HL-60/S4 (cell line): ENCODE measurements around the gene PFKP.

Source experiments
- in situ Hi-C: fragments of 300-500 bp; cut with MboI; formaldehyde crosslinking; loops from 2 replicates; pipeline ENCODE4 v1.14.3; 2022; ENCODE audit warnings: low sequenced_read_pairs

Gene PFKP

GRCh38 chr10:3179174-3179573 lies 111.8 kb downstream of the PFKP start:
- in situ Hi-C loops = no loop called here

- in situ Hi-C loops = no loop called here
Measured at GRCh38 chr10:3180355-3181025, 113.1 kb downstream of the PFKP start.

- in situ Hi-C loops = no loop called here
Measured at GRCh38 chr10:3185386-3185785, 118.0 kb downstream of the PFKP start.

- in situ Hi-C loops = no loop called here
Measured at GRCh38 chr10:3186368-3186767, 119.0 kb downstream of the PFKP start.
